Measurements from ENCODE around the gene SBF2. TPM values are rescaled to one million over a fixed set of nuclear protein-coding genes. Genes with fewer than 3 reads are reported as not detected.

The SBF2 gene
- total and polyA plus RNA-seq, 2 of the 13 experiments (the other 11 are each of a cell fraction or from before 2014, with no cell fraction given), result 24.0 to 45.8 TPM

- Histone ChIP-seq H3K27me3 (ENCODE audit: control insufficient read depth in 1 of 2, insufficient read depth in 2 of 2, low read length in 2 of 2) (no peaks in the 10 kb centered on the region; a peak in 1 of 5 replicates), H3K4me3 (replicated peaks in 1 of 3; ENCODE audit: insufficient read depth in 1 of 3, low read depth in 2 of 3, low read length in 3 of 3) (peak overlapping the region; percentile 79 to 88 (median 82)), H2AFZ (ENCODE audit: low read length) (no peak overlapping the region), H3K9me3 (ENCODE audit: low read length) (no peaks in the 10 kb centered on the region), H3K79me2 (ENCODE audit: insufficient read depth, low read length) (peaks cover 35% of the 10 kb centered on the region), H3K36me3 (replicated peaks in 1 of 2; ENCODE audit: control insufficient read depth in 1 of 2, insufficient read depth in 2 of 2, low read length in 2 of 2) (no peaks in the 10 kb centered on the region), H3K27ac (ENCODE audit: extremely low read length, insufficient read depth, low read length) (peak overlapping the region; percentile 92), H3K4me1 (ENCODE audit: insufficient read depth, low read length) (peaks cover 55% of the 10 kb centered on the region), H3K4me2 (ENCODE audit: low read depth, low read length) (peak overlapping the region; percentile 98), H4K20me1 (ENCODE audit: insufficient read depth, low read length) (no peaks in the 10 kb centered on the region; the same call in 1 of the 2 replicates), H3K9ac (ENCODE audit: insufficient read depth, low read depth, low read length) (peak overlapping the region; percentile 81)
- 48% methylated on average over 22 of the region's 65 CpGs for WGBS (ENCODE audit: low lambda C conversion rate)
- ChIA-PET CTCF (ENCODE audit: low intra/inter-chr PET ratio, low total read pairs) (interaction anchor here (2.0 to 2.2 kb wide), 2 partner anchors 97 to 98 kb away, joined by 8 to 28 read pairs; no protein-coding TSS in a partner anchor), POLR2A (interaction anchor here (0.6 to 5.0 kb wide), 11 partner anchors 8 to 816 kb away, joined by 3 to 221 read pairs (median 13); partner anchors contain the start of gene SBF2)
- FAIRE-seq, result no peak
- intact Hi-C loops (cut with micrococcal nuclease; ENCODE audit: unreplicated experiment) (loop anchor here (2.0 to 5.0 kb wide), 5 partner anchors 61 to 844 kb away; partner anchors contain the start of gene ZNF143), in situ Hi-C loops (cut with HindIII; ENCODE audit: extremely low pct_ligation_motif_present, low pct_unique_long_range_greater_than_20kb) (loop anchor here (5.0 to 10.0 kb wide), 3 partner anchors 61 to 331 kb away; no protein-coding TSS in a partner anchor)
- ATAC-seq, result no peak
- TSS peak; percentile 69 for BruUV-seq (replicated peaks)
- no peak for DNase-seq (ENCODE audit: low spot score)
- TF ChIP-seq ZXDC (CRISPR knock-in tag; IDR thresholded peaks at IDR 0.05) (0 out of 2 replicates have a peak, but pooled peaks have one; percentile 1), ZNF350 (CRISPR knock-in tag; IDR thresholded peaks at IDR 0.05; ENCODE audit: borderline replicate concordance, low read depth) (0 out of 2 replicates have a peak, but pooled peaks have one; percentile 9), ZNF256 (CRISPR knock-in tag; conservative IDR thresholded peaks at IDR 0.05) (no peak), AGO1 (IDR thresholded peaks at IDR 0.05; ENCODE audit: low read depth, low read length, poor library complexity, severe bottlenecking) (peak; percentile 41), CREBL2 (CRISPR knock-in tag; IDR thresholded peaks at IDR 0.05; ENCODE audit: borderline replicate concordance) (no peak), ZBTB39 (CRISPR knock-in tag; IDR thresholded peaks at IDR 0.05) (peak; percentile 29; the same call in 1 of the 2 replicates), SNAPC4 (CRISPR knock-in tag; IDR thresholded peaks at IDR 0.05) (no peak), HINFP (CRISPR knock-in tag; IDR thresholded peaks at IDR 0.05; ENCODE audit: low read depth) (0 out of 2 replicates have a peak, but pooled peaks have one; percentile 50)
These were observed 12.2 kb upstream of the SBF2 start for GRCh38 chr11:10305964-10306918.
